ENCODE results near the gene TTC34.

TTC34 gene, protein sequence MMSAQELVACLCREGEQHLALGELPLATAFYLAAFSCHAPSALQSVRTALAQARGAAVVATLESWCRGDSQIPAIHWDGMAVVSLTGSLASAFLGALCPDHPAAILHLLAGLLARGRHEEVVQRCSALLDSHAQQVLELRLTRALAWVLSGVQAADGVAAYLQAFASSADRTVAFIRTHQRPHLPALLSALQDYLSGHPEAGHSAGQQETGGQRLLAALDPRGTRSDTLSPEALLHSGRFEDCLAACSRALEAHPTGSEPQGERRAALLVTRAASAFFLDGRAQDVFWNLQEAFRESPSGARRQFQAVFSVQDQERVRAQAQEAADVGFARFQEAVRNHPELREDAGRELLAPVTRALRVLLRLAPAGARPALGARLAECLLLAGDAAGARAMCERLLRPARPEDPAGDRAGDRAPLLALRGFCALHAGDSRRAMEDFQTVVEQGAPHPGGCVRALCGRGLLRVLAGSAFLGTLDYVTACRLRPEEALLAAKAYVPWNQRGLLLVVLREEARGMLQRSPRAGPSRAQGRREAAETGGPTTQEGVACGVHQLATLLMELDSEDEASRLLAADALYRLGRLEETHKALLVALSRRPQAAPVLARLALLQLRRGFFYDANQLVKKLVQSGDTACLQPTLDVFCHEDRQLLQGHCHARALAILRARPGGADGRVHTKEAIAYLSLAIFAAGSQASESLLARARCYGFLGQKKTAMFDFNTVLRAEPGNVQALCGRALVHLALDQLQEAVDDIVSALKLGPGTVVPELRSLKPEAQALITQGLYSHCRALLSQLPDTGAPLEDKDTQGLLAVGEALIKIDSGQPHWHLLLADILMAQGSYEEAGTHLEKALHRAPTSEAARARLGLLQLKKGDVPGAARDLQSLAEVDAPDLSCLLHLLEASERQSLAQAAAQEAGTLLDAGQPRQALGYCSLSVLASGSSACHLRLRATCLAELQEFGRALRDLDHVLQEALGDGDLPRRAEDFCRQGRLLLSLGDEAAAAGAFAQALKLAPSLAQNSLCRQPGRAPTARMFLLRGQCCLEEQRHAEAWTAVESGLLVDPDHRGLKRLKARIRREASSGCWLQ

DNA sequence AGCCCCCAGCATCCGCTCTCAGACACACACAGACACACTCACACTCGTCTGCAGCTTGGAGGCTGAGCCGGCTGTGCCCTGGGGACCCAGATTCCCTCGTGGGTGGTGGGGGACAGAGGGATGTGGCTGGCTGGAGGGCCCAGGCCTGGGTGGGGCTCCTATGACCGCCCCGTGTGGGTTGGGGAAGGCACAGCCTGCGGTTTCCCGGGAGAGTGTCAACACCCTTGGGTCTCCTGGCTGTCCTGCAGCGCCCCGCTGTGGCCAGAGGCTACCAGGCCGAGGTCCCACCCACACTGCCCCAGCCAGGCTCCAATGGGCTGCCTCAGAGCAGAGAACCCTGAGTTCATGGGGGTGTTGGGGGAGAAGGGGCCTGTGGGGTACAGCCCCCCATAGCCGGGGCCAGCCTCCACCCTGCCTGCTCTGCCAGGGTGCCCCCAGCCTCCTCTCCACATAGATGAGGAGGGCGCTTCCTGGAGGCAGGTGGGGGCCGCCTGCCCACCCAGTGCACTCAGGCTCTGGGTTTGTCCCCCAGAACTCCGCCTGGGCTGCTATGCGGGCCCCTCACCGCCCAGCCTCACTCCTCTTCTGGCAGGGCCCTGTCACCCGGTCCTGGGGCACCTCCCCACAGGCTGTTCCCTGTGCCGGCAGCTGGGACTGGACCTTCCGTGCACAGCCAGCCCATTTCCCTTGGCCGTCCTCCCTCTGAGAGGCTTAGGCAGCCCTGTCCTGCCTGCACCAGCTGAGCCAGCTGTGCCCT lies at the start of gene TTC34:
TTC34 (minus strand) TSS at position 159 of the 757 bp plus-strand sequence. CDS start 866 bp downstream, outside the sequence.
- no peak for DNase-seq (ENCODE audit: low read depth)

DNA sequence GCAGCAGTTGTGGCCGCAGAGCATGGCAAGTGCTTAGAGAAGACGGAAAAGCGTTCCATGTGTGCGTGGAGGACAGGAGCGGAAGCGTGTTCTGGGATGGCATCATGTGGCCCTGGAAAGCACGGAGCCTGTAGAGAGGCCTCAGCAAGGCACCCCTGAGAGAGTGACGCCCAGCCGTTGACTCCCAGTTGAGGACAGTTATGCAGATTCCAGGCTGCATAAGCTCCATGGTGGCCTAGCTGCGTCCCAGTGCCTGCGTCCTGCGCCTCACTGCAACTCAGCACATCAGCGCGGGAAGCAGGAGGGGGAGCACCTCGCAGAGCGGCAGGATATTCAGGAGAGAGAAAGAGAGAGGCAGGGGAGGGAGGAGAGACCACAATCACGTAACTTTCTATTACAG lies 49.0 kb upstream of the TTC34 start:
- DNase-seq (ENCODE audit: low read depth), result no peak

DNA sequence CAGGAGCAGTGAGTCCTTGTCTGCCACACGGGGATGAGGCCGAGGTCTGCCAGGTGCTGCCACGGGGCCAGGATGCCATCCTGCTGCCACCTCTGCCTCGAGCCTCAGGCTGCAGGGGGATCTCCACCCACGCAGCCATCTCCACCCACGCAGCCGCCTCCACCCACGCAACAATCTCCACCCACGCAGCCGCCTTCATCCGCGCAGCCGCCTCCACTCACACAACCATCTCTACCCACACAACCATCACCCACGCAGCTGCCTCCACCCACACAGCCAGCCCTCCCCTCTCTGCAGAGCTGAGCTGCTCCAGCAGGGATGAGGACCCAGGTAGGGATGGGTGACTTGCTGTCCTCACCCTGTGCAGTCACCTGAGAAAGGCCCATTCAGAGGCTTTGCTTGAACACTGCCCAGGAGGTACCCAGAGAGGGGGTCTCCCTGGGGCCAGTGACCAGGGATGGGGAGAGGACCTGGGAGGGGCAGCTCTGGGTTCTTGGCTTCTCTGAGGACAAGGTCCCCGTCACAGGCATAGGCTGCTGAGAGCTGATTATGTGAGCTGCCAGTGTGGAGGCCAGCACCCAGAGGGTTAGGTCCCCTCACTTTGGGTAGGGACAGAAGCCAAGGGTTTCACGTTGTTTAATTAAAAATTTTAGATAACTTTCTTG lies 46.6 kb upstream of the TTC34 start:
- DNase-seq (ENCODE audit: low read depth), result no peak

DNA sequence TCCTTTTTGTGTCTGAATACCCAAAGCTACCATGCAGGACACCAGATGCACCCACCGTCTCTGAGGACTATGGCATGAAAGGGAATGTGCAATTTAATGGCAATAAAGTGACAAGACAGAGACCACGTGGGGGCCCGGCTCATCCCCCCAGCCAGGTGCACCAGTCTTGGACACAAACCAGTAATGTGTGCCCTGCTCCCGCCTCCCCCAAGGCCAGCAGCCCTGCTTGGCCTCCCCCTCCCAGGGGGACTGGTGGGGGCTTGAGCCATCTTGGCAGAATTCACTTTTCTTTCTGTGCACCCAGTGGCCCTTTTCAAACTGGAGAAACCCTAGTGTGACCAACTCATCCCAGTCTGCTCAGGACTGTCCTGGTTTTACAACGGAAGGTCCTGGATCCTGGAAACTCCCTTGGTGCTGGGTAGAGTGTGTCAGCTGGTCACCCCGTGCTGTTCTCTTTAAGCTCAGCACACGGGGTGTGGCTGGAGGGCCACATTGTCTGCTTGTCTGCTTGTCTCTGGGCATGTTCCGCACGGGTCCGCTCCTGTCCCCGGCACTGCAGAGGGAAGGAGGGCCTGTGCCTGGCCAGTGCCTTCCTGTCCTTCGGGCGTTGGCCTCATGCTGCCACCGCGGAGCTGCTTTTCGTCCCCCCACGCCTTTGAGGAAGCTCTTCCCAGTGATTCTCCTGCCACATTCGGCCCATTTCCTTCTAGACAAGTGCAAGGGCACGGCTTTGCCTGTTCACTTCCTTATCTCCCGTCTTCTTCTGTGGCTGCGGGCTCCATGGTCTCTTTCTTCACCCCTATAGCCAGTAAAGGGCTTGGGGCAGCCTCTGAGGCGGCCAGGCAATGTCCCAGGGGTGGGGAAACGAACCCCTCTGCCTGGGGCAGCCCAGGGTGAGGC lies 45.8 kb upstream of the TTC34 start:
- no peak for DNase-seq (ENCODE audit: low read depth)

DNA sequence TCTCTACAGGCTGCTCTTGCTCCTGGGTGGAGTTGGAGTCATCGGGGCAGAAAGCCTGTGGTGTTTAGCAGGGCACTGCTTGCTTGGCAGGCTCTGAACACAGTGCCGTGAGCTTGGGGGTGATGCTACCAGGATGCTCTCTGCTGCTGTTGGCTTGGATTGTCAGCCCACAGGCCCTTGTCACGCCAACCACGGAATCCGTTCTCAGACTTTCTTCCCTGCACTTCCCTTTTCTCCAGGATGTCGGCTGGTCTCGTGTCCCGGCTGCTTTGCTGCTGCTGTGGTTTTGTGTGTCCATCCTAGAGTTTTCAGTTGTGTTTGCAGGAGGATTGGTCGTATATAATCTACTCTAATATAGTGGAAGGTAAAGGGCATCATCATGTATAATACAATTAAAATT lies 44.4 kb upstream of the TTC34 start:
- DNase-seq (ENCODE audit: low read depth), result no peak

DNA sequence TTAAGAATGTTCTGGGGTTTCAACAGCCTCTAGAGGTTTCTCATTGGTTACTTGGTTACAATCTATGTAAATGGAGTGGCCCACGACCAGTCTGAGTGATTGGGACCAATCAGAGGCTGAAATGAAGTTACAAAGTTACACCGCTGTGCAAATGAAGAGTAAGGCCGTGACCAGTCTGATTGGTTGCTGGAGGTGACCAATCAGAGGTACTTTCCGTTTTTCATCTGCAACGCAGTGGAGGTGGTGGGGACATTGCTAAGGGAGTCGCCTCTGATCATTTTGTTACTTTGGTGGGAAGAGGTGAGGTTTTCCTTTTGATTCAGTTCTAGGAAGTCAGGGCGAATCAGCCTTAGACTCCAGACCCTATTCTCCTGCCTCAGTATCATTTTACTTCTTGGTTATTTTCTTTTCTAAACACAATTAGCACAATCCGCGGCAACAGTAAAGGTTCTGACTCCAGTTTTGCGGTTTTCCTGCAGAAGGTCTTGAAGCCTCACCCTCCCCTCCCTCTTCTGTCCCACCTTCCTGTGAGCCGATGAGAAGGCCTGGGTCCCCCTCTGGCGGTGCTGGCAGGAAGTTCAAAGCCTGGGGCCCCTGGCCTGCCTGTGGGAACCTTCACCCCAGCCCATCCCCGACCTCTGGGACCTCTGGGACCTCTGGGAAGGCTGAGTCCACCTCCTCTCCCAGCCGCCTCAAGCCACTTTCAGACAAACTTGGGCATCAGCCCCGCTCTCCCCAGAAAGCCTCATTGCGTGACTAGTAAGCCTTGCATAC lies 38.7 kb upstream of the TTC34 start:
- DNase-seq (ENCODE audit: low read depth), result no peak

DNA sequence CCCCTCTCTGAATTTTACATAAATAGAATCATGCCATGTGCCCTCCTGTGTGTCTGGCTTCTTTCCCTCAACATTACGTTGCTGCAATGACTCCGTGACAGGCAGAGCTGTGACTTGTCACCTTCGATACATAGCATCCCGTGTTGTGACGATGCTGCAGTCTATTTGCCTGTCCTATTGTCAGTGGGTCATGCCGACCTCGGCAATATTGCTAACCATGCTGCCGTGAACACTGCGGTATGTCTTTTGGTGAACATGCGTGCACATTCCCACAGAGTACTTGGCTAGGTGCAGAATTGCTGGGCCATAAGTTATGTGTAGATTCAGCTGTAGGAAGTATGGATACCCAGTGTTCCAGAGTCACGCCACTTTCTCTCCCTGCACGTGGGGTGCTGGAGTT lies 36.3 kb upstream of the TTC34 start:
- DNase-seq (ENCODE audit: low read depth), result no peak

DNA sequence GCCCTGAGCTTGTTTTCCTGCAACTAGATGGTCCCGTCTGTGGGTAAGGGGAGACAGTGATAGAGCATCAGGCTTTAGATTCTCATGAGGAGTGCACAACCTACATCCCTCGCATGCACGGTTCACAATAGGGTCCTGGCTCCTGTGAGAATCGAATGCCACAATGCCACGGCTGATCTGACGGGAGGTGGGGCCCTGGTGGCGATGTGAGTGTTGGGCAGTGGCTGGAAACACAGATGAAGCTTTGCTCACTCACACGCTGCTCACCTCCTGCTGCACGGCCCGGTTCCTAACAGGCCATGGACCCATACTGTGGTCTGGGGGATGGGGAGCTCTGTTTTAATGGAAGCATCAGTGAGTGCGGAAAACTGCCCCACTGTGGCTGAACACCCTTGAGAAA lies 35.8 kb upstream of the TTC34 start:
- no peak for DNase-seq (ENCODE audit: low read depth)

DNA sequence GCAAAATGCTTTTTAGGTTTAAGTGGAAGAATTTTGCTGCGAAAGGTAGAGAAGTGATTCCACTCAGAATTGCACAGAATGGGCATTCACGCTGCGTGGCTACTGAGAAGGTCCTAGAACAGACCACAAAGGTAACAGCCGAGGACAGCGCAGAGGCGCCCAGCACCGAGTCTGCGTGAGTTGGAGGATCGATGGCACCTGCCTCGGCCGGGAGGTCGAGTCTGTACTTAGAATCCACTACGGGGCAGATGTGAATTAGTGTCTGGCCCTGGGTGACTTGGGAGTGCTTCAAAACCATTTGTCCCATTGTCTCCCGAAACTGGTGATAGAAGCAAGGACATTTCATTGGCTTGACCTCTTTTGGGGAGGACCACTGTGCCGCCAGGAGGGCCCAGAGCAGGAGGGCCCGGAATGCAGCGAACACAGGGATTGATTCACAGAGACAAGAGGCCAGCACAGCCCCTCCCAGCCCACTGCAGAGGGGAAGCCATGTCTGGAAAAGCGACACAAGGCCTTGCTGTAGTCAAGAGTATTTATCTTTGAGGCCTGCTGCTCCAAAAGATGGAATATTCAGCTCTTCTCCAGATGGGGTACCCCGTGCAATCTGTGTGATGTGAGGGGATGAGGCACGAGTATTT lies 35.0 kb upstream of the TTC34 start:
- DNase-seq (ENCODE audit: low read depth), result no peak

DNA sequence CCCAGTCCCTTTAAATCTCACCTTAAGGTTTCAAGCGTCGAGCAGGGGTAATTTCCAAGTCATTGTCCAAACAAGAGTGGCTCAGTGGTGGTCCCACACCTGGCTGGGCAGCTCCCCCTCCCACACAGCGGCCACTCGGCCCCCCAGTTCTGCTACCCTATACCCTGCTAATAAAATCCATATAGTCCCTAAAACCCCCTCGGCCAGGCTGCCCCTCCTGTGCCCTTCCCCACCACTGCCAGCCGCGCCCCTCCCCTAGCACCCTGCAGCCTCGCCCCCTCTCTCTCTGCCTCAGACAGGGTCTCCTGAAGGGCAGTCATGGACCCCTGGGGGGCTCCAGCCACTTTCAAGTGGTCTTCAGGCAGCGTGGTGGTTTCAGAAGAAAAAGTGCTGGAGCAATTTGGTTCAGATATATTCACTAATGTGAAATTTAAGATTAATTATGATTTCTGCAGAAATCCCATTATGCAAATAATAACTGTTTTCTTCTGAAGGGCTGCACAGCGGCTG lies 34.2 kb upstream of the TTC34 start:
- DNase-seq (ENCODE audit: low read depth), result no peak

DNA sequence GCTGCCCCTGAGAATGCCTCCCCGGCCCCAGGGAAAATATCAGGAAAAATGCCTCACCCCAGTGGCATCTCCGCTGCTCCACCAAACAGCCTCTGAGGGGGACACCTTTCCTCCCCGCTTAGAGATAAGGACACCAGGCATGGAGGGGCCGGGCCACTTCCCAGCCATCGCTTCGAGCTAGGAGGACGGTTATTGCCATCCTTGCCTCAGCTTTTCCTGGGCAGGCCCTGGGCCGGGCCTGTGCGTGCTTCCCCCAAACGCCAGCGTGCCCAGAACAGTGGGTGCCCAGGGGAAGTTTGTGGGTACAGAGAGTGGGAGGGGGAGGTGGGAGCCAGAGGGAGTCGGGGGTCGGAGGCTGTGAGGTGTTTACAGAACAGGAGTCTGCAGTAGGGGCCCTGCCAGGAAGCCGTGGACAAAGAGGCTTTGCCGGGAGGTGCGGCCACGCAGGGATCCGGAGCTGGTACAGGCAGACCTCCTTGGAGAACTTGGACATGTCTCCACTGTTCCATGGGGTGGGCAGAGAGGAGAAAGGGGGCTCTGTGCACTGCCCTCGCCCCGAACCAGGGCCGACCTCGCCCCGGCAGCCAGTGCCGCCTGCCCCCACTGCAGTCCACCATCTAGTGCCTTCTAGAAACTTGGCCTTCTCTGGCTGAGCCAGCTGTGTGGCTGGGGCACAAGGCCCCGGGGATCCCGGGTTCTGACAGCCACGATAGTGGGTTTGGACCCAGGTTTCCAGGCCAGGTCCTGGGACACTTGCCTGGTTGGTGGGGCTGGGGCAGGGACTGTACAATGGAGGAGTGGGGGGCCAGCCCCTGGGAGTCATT lies 33.5 kb upstream of the TTC34 start:
- no peak for DNase-seq (ENCODE audit: low read depth)

DNA sequence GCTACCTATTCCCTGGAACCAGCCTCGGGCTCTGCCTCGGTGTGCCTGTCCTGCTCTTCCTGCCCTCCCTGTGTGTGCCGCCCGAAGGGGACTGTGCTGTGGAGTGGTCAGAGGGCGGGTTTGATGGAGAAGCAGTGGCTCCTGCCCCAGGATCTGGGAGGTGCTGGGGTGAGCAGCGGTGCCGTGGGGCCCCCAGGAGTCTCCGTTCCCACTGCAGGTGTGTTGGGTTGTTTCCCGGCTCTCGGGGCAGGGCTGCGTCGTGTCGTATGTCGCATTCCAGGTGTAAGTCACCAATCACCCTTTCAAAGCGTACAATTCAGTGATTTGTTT lies 32.6 kb upstream of the TTC34 start:
- DNase-seq (ENCODE audit: low read depth), result no peak

DNA sequence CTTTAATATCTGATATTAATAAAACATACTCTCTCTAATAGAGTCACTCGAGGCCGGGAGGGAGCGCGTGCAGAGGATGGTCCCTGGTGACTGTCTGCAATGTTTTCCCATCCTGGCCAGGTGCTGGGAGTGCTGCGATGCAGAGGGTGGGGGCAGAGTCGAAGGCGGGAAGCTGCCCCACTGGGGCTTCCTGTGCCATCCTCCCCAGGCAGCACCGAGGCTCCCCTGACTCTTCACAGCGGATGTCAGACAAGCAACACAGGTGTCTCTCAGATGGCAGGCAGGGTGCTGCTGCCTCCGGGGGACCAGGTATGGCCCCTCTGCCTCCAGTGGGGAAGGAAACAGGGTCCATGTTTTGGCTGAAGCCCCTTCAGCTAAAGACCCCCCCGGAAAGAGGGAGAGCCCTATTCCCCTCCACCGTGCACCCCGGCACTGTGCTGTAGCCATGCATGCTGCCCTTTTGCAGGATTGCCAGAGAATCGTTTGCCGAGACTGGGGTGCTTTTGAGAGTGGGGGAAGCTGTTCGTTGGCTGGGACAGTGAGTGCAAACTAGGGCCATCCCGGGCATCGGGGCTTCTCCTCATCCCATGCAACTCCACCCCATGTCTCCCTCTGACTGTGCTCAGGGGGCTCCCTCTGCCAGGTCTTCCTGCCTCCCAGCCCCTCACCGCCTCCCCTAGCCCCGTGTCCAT lies 32.1 kb upstream of the TTC34 start:
- no peak for DNase-seq (ENCODE audit: low read depth)

DNA sequence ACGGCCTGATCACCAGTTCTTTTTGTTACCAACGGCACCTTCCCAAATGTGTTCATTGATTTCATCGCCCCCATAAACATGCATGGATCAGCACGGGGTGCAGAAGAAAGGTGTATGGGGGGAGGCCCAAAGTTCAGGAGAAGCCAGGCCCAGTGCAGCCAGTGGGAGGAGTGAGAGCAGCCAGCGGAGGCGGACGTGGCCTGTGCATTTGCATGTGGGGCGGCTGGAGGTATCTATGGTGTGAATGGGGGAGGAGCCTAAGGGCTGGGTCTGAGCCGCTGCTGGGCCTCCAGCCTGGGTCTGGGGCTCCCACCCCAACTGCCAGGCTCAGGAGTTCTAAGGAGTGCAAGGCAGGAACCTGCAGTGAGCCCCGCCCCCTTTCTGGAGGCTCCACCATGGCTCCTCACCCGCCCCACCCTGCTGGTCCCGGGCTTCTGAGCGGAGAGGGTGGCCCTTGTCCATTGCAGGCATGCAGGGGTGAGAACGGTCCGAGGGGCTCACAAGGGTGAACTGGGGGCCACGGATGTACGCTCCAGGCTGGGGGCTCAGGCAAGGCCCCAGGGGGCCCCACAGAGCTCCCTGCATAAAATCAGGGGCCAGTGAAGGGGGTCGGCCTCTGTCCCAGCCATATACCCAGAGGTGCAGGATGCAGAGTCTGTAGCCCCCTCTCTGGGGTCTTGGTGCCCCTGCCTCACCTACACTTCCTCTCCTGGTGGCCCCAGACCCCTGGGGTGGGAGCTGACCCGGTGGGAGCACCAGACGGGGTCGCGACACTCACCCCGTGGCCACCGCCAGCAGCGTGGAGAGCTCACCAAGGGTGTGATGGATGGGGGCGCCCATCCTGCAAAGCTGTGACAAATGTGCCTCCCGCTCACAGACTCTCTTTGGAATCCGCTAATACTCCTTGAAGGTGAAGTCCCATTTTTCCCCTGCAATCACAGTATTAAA lies 31.3 kb upstream of the TTC34 start:
- no peak for DNase-seq (ENCODE audit: low read depth)

DNA sequence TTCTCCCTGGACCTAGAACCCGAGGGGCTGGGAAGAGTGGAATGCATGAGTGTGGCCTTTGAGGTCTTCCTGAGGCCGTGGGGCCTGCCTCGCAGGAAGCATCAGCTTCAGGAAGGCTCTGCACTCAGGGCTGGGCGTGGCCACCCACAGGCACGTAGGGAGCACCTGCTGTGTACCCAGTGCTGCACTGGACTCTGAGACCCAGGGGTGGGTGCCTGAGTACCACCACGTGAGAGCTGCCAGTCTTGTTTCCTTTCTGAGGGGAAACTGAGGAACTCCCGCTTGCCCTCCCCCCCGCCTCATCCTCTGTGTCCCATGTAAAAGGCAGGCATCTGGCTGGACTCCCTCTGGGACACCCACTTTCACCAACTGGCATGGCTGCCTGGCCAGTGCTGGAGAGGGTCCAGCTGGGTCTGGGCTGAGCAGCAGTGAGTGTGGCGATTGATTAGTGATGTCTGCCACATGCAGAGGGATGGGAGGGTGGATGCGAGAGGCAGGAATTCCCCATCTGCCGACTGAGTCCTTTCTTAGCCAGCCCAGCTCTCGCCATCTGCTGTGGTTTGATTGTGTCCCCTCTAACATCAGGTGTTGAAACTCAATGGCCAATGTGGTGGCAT lies 30.2 kb upstream of the TTC34 start:
- DNase-seq (ENCODE audit: low read depth), result no peak

All from stimulated activated CD8-positive, alpha-beta memory T cell treated with anti-CD3 and anti-CD28 coated beads, Interleukin-15, amount 100 ng/mL, for 24 hours (primary cell).